NT2/D1 (cell line): Measurements from ENCODE around the gene NADK2.

Source experiments
- SUZ12 ChIP-seq: IDR thresholded peaks from 2 replicates; pipeline ENCODE4 v1.6.1; 2011; ENCODE audit not compliant: insufficient read length, insufficient read depth; ENCODE audit errors: extremely low read depth
- YY1 ChIP-seq: IDR thresholded peaks from 2 replicates; pipeline ENCODE4 v1.6.1; 2011; ENCODE audit not compliant: insufficient read length, insufficient read depth
- ZNF274 ChIP-seq: IDR thresholded peaks from 2 replicates; pipeline ENCODE4 v1.6.1; 2011; ENCODE audit warnings: mild to moderate bottlenecking, low read depth, low read length

DNA sequence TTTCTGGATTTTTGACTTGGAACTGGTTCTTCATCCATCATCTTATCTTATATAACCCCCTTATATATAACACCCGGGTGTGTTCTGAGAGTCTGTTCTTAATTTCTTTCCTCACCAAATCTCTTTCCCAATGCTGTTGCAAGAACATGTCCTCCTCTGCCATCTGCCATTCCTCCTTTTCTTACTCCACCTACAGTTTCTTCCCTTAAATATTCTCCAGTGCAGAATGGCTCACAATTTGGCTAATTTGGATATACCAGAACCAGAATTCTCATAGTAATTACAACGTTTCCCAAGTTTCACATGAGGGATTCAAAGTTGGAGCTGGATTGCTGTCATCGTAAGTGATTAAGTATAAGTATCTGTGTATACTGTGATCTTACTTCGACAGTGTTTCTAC, 61.8 kb downstream of the NADK2 start:
- TF ChIP-seq YY1 (no peak), ZNF274 (no peak), SUZ12 (no peak)
